HepG2 (cell line): ENCODE results near the gene PYGL. TPM values are rescaled to one million over a fixed set of nuclear protein-coding genes. Genes with fewer than 3 reads are reported as not detected.
A peak's percentile ranks its signal among the peaks of the same experiment; 100 is the strongest.

Source experiments
- MED1 ChIP-seq: sonication (generic); formaldehyde crosslinking; IDR thresholded peaks from 2 replicates; pipeline ENCODE4 v1.4.0; 2020; ENCODE audit warnings: missing genetic modification reagents
- SUZ12 ChIP-seq: fragments of 150-350 bp; IDR thresholded peaks from 2 replicates; pipeline ENCODE4 v1.6.1; 2014; ENCODE audit warnings: low read depth, low read length
- YEATS2 ChIP-seq: sonication (generic); formaldehyde crosslinking; IDR thresholded peaks from 2 replicates; pipeline ENCODE4 v1.4.0; 2020; ENCODE audit warnings: missing genetic modification reagents, borderline replicate concordance
- ZFP62 ChIP-seq: sonication (generic); formaldehyde crosslinking; IDR thresholded peaks from 2 replicates; pipeline ENCODE4 v1.4.0; 2020; ENCODE audit warnings: missing genetic modification reagents
- ZNF180 ChIP-seq: sonication (generic); formaldehyde crosslinking; IDR thresholded peaks from 2 replicates; pipeline ENCODE4 v1.4.0; 2020; ENCODE audit warnings: low read depth, missing genetic modification reagents, borderline replicate concordance
- ZNF235 ChIP-seq: sonication (generic); formaldehyde crosslinking; IDR thresholded peaks from 2 replicates; pipeline ENCODE4 v1.8.1; 2023; ENCODE audit warnings: mild to moderate bottlenecking, missing genetic modification reagents, borderline replicate concordance
- ZNF367 ChIP-seq: sonication (generic); formaldehyde crosslinking; IDR thresholded peaks from 2 replicates; pipeline ENCODE4 v1.4.0; 2020; ENCODE audit warnings: missing genetic modification reagents, borderline replicate concordance
- ZNF431 ChIP-seq: sonication (generic); formaldehyde crosslinking; IDR thresholded peaks from 2 replicates; pipeline ENCODE4 v1.9.0; 2022; ENCODE audit warnings: missing genetic modification reagents, low read depth, mild to moderate bottlenecking, borderline replicate concordance
- ZNF432 ChIP-seq: sonication (generic); formaldehyde crosslinking; IDR thresholded peaks from 2 replicates; pipeline ENCODE4 v1.5.0; 2020; ENCODE audit warnings: missing genetic modification reagents, mild to moderate bottlenecking, borderline replicate concordance
- polyA plus RNA-seq, 8 experiments: library from polyadenylated mRNA; depleted of rRNA in 3 of 8; stranded (reverse) in 7 of 8; unstranded in 1 of 8; fragments of >200 nt; fragmentation: Illumina TruSeq in 4 of 8; extraction: Trizol in 4 of 8; gene quantifications; 2 replicates each; pipeline versions ENCODE4 v1.2.1 to v1.2.3, GENCODE V29; 2011 to 2016; ENCODE audit warnings: low read depth in 4 of 8, missing spikeins in 1 of 8, mixed read lengths in 1 of 8; ENCODE audit not compliant: insufficient read depth in 1 of 8
- total RNA-seq, 5 experiments: library from RNA; depleted of rRNA; stranded (reverse); fragments of >200 nt; fragmentation: Illumina TruSeq; extraction: Trizol; gene quantifications; 2 replicates each; pipeline ENCODE4 v1.2.3, GENCODE V29; 2016; ENCODE audit warnings: low read depth in 1 of 5
- TF ChIP-seq, protein P1 (sequence below): sonication (generic); formaldehyde crosslinking; IDR thresholded peaks from 2 replicates; pipeline ENCODE4 v1.4.0; 2020; ENCODE audit warnings: mild to moderate bottlenecking, missing genetic modification reagents
- TF ChIP-seq, protein P2 (sequence below): IDR thresholded peaks from 2 replicates; pipeline ENCODE4 v1.4.0; 2020; ENCODE audit warnings: mild to moderate bottlenecking, missing genetic modification reagents
- TF ChIP-seq, protein P3 (sequence below): IDR thresholded peaks from 2 replicates; pipeline ENCODE4 v1.6.1; 2012; ENCODE audit warnings: low read length, improper control_type of control experiment

The PYGL gene
- total and polyA plus RNA-seq, 2 of the 13 experiments (the other 11 are each of a cell fraction or from before 2014, with no cell fraction given), result 98.4 to 110 TPM

DNA sequence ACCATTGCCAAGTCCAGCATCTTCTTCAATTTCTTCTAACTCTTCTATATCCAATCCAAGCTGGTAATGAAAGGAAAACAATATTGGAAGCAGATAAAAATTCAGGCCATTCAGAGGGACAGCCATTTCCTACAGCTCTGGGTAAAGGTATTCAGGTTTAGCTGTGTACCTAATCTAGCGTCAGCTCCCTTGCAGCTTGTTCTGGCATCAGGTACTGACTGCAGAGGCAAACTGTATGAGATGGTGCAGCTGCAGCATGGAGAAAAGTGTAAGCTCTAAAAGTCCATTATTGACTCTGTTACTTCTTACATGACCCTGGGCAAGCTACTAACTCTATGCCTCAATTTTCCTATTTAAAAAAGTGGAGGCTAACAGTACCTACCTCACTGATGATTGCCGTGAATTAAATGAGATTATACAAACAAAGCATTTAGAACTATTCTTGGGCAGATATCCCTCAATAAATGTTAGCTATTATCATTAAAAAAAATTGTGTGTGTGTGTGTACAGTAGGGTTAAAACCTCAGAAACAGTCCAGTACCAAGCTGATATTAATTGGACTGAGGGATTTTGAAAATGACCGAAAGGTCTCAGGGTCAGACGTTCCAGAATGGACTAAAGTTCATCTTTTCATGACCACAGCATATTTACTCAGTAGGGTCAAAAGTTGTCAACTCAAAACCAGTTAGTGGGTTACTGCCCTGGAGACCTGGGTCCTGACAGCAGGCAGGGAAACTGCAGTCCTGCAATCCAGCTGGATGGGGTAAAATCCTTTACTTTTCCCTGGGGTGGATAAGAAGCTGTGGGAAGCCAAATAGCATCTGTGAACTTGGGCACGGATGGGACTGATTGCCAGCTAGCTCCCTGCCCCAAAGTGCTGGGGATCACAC, 8.9 kb downstream of the PYGL start (continued):
- TF ChIP-seq, protein P1, sequence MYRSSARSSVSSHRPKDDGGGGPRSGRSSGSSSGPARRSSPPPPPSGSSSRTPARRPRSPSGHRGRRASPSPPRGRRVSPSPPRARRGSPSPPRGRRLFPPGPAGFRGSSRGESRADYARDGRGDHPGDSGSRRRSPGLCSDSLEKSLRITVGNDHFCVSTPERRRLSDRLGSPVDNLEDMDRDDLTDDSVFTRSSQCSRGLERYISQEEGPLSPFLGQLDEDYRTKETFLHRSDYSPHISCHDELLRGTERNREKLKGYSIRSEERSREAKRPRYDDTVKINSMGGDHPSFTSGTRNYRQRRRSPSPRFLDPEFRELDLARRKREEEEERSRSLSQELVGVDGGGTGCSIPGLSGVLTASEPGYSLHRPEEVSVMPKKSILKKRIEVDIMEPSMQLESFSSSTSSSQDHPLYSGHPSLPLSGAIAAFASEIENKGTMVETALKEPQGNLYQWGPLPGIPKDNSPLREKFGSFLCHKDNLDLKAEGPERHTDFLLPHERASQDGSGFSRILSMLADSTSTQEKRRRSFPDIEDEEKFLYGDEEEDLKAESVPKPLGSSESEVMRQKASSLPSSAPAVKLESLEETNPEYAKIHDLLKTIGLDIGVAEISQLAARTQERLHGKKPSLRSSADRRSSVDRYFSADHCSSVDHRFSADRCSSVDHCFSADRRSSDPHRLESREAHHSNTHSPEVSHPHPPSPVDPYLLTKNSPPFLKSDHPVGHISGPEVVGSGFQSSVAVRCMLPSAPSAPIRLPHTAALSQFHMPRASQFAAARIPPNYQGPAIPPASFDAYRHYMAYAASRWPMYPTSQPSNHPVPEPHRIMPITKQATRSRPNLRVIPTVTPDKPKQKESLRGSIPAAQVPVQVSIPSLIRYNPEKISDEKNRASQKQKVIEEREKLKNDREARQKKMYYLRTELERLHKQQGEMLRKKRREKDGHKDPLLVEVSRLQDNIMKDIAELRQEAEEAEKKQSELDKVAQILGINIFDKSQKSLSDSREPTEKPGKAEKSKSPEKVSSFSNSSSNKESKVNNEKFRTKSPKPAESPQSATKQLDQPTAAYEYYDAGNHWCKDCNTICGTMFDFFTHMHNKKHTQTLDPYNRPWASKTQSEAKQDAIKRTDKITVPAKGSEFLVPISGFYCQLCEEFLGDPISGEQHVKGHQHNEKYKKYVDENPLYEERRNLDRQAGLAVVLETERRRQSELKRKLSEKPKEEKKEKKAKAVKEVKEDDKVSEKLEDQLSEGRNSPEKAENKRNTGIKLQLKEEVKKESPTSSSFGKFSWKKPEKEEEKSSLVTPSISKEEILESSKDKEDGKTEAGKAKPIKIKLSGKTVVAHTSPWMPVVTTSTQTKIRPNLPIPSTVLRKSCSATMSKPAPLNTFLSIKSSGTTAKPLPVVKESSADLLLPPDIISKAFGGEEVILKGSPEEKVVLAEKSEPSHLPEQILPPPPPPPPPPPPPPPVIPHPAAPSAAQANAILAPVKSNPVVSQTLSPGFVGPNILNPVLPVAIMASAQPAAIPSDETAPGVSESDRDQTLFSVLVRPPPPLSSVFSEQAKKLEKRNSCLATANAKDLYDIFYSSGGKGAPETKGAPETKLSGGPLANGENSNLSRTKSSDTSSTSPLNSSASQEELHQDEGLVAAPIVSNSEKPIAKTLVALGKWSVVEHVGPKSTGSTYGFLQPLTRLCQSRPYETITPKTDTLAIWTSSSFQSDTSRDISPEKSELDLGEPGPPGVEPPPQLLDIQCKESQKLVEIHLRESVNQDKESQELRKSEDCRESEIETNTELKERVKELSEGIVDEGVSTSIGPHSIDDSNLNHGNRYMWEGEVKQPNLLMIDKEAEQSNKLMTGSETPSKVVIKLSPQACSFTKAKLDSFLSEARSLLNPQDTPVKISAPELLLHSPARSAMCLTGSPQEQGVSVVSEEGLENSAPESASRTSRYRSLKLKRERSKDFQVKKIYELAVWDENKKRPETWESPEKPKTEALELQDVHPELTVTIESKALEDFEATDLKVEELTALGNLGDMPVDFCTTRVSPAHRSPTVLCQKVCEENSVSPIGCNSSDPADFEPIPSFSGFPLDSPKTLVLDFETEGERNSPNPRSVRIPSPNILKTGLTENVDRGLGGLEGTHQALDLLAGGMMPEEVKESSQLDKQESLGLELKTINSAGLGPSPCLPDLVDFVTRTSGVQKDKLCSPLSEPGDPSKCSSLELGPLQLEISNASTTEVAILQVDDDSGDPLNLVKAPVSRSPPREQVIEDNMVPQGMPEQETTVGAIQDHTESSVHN (CRISPR knock-in tag), result no peak
- TF ChIP-seq, protein P2, sequence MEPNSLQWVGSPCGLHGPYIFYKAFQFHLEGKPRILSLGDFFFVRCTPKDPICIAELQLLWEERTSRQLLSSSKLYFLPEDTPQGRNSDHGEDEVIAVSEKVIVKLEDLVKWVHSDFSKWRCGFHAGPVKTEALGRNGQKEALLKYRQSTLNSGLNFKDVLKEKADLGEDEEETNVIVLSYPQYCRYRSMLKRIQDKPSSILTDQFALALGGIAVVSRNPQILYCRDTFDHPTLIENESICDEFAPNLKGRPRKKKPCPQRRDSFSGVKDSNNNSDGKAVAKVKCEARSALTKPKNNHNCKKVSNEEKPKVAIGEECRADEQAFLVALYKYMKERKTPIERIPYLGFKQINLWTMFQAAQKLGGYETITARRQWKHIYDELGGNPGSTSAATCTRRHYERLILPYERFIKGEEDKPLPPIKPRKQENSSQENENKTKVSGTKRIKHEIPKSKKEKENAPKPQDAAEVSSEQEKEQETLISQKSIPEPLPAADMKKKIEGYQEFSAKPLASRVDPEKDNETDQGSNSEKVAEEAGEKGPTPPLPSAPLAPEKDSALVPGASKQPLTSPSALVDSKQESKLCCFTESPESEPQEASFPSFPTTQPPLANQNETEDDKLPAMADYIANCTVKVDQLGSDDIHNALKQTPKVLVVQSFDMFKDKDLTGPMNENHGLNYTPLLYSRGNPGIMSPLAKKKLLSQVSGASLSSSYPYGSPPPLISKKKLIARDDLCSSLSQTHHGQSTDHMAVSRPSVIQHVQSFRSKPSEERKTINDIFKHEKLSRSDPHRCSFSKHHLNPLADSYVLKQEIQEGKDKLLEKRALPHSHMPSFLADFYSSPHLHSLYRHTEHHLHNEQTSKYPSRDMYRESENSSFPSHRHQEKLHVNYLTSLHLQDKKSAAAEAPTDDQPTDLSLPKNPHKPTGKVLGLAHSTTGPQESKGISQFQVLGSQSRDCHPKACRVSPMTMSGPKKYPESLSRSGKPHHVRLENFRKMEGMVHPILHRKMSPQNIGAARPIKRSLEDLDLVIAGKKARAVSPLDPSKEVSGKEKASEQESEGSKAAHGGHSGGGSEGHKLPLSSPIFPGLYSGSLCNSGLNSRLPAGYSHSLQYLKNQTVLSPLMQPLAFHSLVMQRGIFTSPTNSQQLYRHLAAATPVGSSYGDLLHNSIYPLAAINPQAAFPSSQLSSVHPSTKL, result peak; percentile 94
- TF ChIP-seq ZNF432 (CRISPR knock-in tag), result no peak
- TF ChIP-seq ZNF431 (CRISPR knock-in tag), result no peak
- no peak for TF ChIP-seq ZNF180 (CRISPR knock-in tag)
- TF ChIP-seq YEATS2 (CRISPR knock-in tag), result no peak
- peak; percentile 86 for TF ChIP-seq MED1 (CRISPR knock-in tag)
- no peak for TF ChIP-seq ZFP62
- TF ChIP-seq ZNF235 (CRISPR knock-in tag), result no peak
- no peak for TF ChIP-seq SUZ12
- TF ChIP-seq, protein P3, sequence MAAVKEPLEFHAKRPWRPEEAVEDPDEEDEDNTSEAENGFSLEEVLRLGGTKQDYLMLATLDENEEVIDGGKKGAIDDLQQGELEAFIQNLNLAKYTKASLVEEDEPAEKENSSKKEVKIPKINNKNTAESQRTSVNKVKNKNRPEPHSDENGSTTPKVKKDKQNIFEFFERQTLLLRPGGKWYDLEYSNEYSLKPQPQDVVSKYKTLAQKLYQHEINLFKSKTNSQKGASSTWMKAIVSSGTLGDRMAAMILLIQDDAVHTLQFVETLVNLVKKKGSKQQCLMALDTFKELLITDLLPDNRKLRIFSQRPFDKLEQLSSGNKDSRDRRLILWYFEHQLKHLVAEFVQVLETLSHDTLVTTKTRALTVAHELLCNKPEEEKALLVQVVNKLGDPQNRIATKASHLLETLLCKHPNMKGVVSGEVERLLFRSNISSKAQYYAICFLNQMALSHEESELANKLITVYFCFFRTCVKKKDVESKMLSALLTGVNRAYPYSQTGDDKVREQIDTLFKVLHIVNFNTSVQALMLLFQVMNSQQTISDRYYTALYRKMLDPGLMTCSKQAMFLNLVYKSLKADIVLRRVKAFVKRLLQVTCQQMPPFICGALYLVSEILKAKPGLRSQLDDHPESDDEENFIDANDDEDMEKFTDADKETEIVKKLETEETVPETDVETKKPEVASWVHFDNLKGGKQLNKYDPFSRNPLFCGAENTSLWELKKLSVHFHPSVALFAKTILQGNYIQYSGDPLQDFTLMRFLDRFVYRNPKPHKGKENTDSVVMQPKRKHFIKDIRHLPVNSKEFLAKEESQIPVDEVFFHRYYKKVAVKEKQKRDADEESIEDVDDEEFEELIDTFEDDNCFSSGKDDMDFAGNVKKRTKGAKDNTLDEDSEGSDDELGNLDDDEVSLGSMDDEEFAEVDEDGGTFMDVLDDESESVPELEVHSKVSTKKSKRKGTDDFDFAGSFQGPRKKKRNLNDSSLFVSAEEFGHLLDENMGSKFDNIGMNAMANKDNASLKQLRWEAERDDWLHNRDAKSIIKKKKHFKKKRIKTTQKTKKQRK, result no peak
- TF ChIP-seq ZNF367, result no peak
